SK-N-SH treated with all-trans-retinoic acid at 6 μM for 48 hours (cell line): ENCODE results near the gene MCM3.

Experiments used
- ATAC-seq: fragments of 200-7000 bp; cut with Tn5 transposase; 3 replicates; pipeline ENCODE4 v1.9.1; 2020; ENCODE audit warnings: mild to moderate bottlenecking, moderate library complexity
- ARNTL ChIP-seq: fragments of 450-650 bp; formaldehyde crosslinking; IDR thresholded peaks from 2 replicates; pipeline ENCODE4 v1.5.0; 2020; ENCODE audit warnings: low read depth, mild to moderate bottlenecking, moderate library complexity, borderline replicate concordance
- BACH2 ChIP-seq: fragments of 250-450 bp; sonication (Bioruptor Pico); IDR thresholded peaks from 2 replicates; pipeline ENCODE4 v1.9.0; 2021; ENCODE audit warnings: mild to moderate bottlenecking, borderline replicate concordance
- CREB5 ChIP-seq: fragments of 250-450 bp; sonication (Bioruptor Pico); IDR thresholded peaks from 2 replicates; pipeline ENCODE4 v1.5.1; 2020; ENCODE audit warnings: low read depth, mild to moderate bottlenecking, moderate library complexity
- CSDC2 ChIP-seq: fragments of 250-450 bp; sonication (Bioruptor Pico); IDR thresholded peaks from 2 replicates; pipeline ENCODE4 v1.5.0; 2020; ENCODE audit warnings: mild to moderate bottlenecking, moderate library complexity
- CSRNP3 ChIP-seq: fragments of 250-450 bp; sonication (Bioruptor Pico); IDR thresholded peaks from 2 replicates; pipeline ENCODE4 v1.5.1; 2021; ENCODE audit warnings: mild to moderate bottlenecking, moderate library complexity
- ESRRG ChIP-seq: fragments of 250-450 bp; sonication (Bioruptor Pico); IDR thresholded peaks from 2 replicates; pipeline ENCODE4 v1.6.1; 2021; ENCODE audit warnings: mild to moderate bottlenecking
- GLIS3 ChIP-seq: fragments of 250-450 bp; sonication (Bioruptor Pico); IDR thresholded peaks from 2 replicates; pipeline ENCODE4 v1.5.0; 2020; ENCODE audit warnings: mild to moderate bottlenecking, moderate library complexity
- ISL1 ChIP-seq: fragments of 250-450 bp; sonication (Bioruptor Pico); IDR thresholded peaks from 2 replicates; pipeline ENCODE4 v2.1.2; 2022; ENCODE audit warnings: mild to moderate bottlenecking, moderate library complexity
- OSR1 ChIP-seq: fragments of 250-450 bp; sonication (Bioruptor Pico); IDR thresholded peaks from 2 replicates; pipeline ENCODE4 v1.8.0; 2022; ENCODE audit warnings: moderate library complexity, mild to moderate bottlenecking, inconsistent platforms
- PATZ1 ChIP-seq: fragments of 250-450 bp; sonication (Bioruptor Pico); IDR thresholded peaks from 2 replicates; pipeline ENCODE4 v1.8.0; 2020; ENCODE audit warnings: mild to moderate bottlenecking, moderate library complexity, borderline replicate concordance
- POU6F1 ChIP-seq: fragments of 250-450 bp; sonication (Bioruptor Pico); IDR thresholded peaks from 2 replicates; pipeline ENCODE4 v1.8.0; 2021; ENCODE audit warnings: low read depth, mild to moderate bottlenecking, moderate library complexity, borderline replicate concordance
- PPARA ChIP-seq: fragments of 250-450 bp; sonication (Bioruptor Pico); IDR thresholded peaks from 2 replicates; pipeline ENCODE4 v1.5.0; 2020; ENCODE audit warnings: mild to moderate bottlenecking, borderline replicate concordance
- RARB ChIP-seq: fragments of 250-450 bp; sonication (Bioruptor Pico); IDR thresholded peaks from 2 replicates; pipeline ENCODE4 v1.8.0; 2021; ENCODE audit warnings: mild to moderate bottlenecking, moderate library complexity
- SNAI2 ChIP-seq: fragments of 250-450 bp; sonication (Bioruptor Pico); IDR thresholded peaks from 2 replicates; pipeline ENCODE4 v1.5.0; 2020; ENCODE audit warnings: mild to moderate bottlenecking, moderate library complexity
- TCF4 ChIP-seq: fragments of 250-450 bp; sonication (Bioruptor Pico); IDR thresholded peaks from 2 replicates; pipeline ENCODE4 v1.8.0; 2021; ENCODE audit warnings: mild to moderate bottlenecking, moderate library complexity, borderline replicate concordance
- TOX ChIP-seq: fragments of 250-450 bp; sonication (Bioruptor Pico); IDR thresholded peaks from 2 replicates; pipeline ENCODE4 v1.8.0; 2021; ENCODE audit warnings: mild to moderate bottlenecking, moderate library complexity, borderline replicate concordance
- TSHZ2 ChIP-seq: fragments of 250-450 bp; sonication (Bioruptor Pico); IDR thresholded peaks from 2 replicates; pipeline ENCODE4 v1.5.0; 2020; ENCODE audit warnings: mild to moderate bottlenecking, moderate library complexity
- ZC3H10 ChIP-seq: fragments of 250-450 bp; sonication (Bioruptor Pico); IDR thresholded peaks from 2 replicates; pipeline ENCODE4 v1.5.1; 2021; ENCODE audit warnings: mild to moderate bottlenecking, moderate library complexity
- ZFP3 ChIP-seq: fragments of 250-450 bp; sonication (Bioruptor Pico); IDR thresholded peaks from 2 replicates; pipeline ENCODE4 v1.5.0; 2020; ENCODE audit warnings: mild to moderate bottlenecking, moderate library complexity
- ZFP30 ChIP-seq: fragments of 450-650 bp; formaldehyde crosslinking; IDR thresholded peaks from 2 replicates; pipeline ENCODE4 v1.5.0; 2022; ENCODE audit warnings: mild to moderate bottlenecking, moderate library complexity
- ZNF565 ChIP-seq: fragments of 450-650 bp; formaldehyde crosslinking; conservative IDR thresholded peaks from 2 replicates; pipeline ENCODE4 v1.5.0; 2020; ENCODE audit warnings: low read depth, mild to moderate bottlenecking, moderate library complexity
- ZNF70 ChIP-seq: fragments of 450-650 bp; formaldehyde crosslinking; IDR thresholded peaks from 2 replicates; pipeline ENCODE4 v1.5.0; 2020; ENCODE audit warnings: mild to moderate bottlenecking, moderate library complexity
- ZNF8 ChIP-seq: fragments of 450-650 bp; formaldehyde crosslinking; IDR thresholded peaks from 2 replicates; pipeline ENCODE4 v1.5.0; 2020; ENCODE audit warnings: mild to moderate bottlenecking, moderate library complexity

The MCM3 gene

GRCh38 chr6:52251113-52251512 lies 33.4 kb downstream of the MCM3 start:
- TF ChIP-seq ZNF8 (CRISPR knock-in tag): no peak
- TF ChIP-seq ISL1 (CRISPR knock-in tag): no peak
- TF ChIP-seq CSRNP3 (CRISPR knock-in tag): no peak
- no peak for TF ChIP-seq ZC3H10
- TF ChIP-seq ESRRG: no peak
- TF ChIP-seq TSHZ2: no peak
- no peak for TF ChIP-seq PATZ1 (CRISPR knock-in tag)
- no peak for TF ChIP-seq TCF4 (CRISPR knock-in tag)
- TF ChIP-seq CSDC2 (CRISPR knock-in tag): no peak
- no peak for TF ChIP-seq OSR1 (CRISPR knock-in tag)
- no peak for TF ChIP-seq SNAI2 (CRISPR knock-in tag)
- no peak for TF ChIP-seq ZNF70 (CRISPR knock-in tag)
- TF ChIP-seq GLIS3 (CRISPR knock-in tag): no peak
- no peak for TF ChIP-seq RARB (CRISPR knock-in tag)
- TF ChIP-seq TOX (CRISPR knock-in tag): no peak
- no peak for TF ChIP-seq CREB5 (CRISPR knock-in tag)
- TF ChIP-seq ZFP3 (CRISPR knock-in tag): no peak
- TF ChIP-seq POU6F1 (CRISPR knock-in tag): no peak
- no peak for TF ChIP-seq ZFP30 (CRISPR knock-in tag)
- TF ChIP-seq, all 23 proteins: peak for 0
- ATAC-seq: no peak

GRCh38 chr6:52249078-52249477 lies 35.5 kb downstream of the MCM3 start:
- ATAC-seq: no peak
- TF ChIP-seq BACH2 (CRISPR knock-in tag) (no peak), CSDC2 (CRISPR knock-in tag) (no peak), ARNTL (CRISPR knock-in tag) (no peak), TCF4 (CRISPR knock-in tag) (no peak), OSR1 (CRISPR knock-in tag) (no peak), RARB (CRISPR knock-in tag) (no peak), SNAI2 (CRISPR knock-in tag) (no peak), CREB5 (CRISPR knock-in tag) (no peak), CSRNP3 (CRISPR knock-in tag) (no peak), ESRRG (no peak), ZFP3 (CRISPR knock-in tag) (no peak), PATZ1 (CRISPR knock-in tag) (no peak), ZNF8 (CRISPR knock-in tag) (no peak), ZNF565 (CRISPR knock-in tag) (no peak), ZFP30 (CRISPR knock-in tag) (no peak), ISL1 (CRISPR knock-in tag) (no peak), ZNF70 (CRISPR knock-in tag) (no peak), PPARA (CRISPR knock-in tag) (no peak)
